WTC11 (cell line): ENCODE measurements around the gene MRPL27. TPM values are rescaled to one million over a fixed set of nuclear protein-coding genes. Genes with fewer than 3 reads are reported as not detected.

Source experiments
- ATAC-seq: fragments of 200-7000 bp; cut with Tn5 transposase; 2 replicates; pipeline ENCODE4 v1.10.0; 2021; ENCODE audit warnings: mild to moderate bottlenecking, moderate library complexity
- CTCF ChIA-PET: fragments of 300-600 bp; sonication (Branson Sonifier 250); formaldehyde crosslinking; loops from one replicate; lab custom pipeline; 2021; ENCODE audit warnings: antibody characterized with exemption; lab: Charles Lee
- POLR2A ChIA-PET: fragments of 350-600 bp; sonication (Branson Sonifier 250); formaldehyde crosslinking; loops from one replicate; lab custom pipeline; 2021; ENCODE audit warnings: antibody characterized with exemption; lab: Charles Lee
- DNase-seq: peaks from one replicate; pipeline ENCODE4 v3.0.0; 2021; ENCODE audit warnings: low spot score
- H3K27ac Mint-ChIP-seq: 2 replicates; pipeline ENCODE4 v1.8.0; 2021; ENCODE audit warnings: mixed read lengths
- H3K27me3 Mint-ChIP-seq: 2 replicates; pipeline ENCODE4 v1.8.0; 2021; ENCODE audit warnings: low read depth, mild to moderate bottlenecking, moderate library complexity, mixed read lengths
- H3K36me3 Mint-ChIP-seq: 2 replicates; pipeline ENCODE4 v1.8.0; 2021; ENCODE audit warnings: mixed read lengths
- H3K4me1 Mint-ChIP-seq: 2 replicates; pipeline ENCODE4 v1.8.0; 2022; ENCODE audit warnings: mixed read lengths
- H3K4me3 Mint-ChIP-seq: 2 replicates; pipeline ENCODE4 v1.8.0; 2021; ENCODE audit warnings: mild to moderate bottlenecking, moderate library complexity, mixed read lengths
- H3K9me3 Mint-ChIP-seq: 2 replicates; pipeline ENCODE4 v1.8.0; 2021; ENCODE audit warnings: mixed read lengths
- CDX4 ChIP-seq: fragments of 250-450 bp; sonication (Bioruptor Pico); IDR thresholded peaks from 2 replicates; pipeline ENCODE4 v1.9.0; 2021; ENCODE audit warnings: moderate library complexity, mild to moderate bottlenecking, inconsistent platforms, borderline replicate concordance
- E2F4 ChIP-seq: sonication (generic); formaldehyde crosslinking; IDR thresholded peaks from 2 replicates; pipeline ENCODE4 v1.8.1; 2022; ENCODE audit warnings: low read depth, mild to moderate bottlenecking, moderate library complexity, missing genetic modification reagents, borderline replicate concordance
- ELF4 ChIP-seq: sonication (generic); formaldehyde crosslinking; IDR thresholded peaks from 2 replicates; pipeline ENCODE4 v1.8.1; 2022; ENCODE audit warnings: low read depth, mild to moderate bottlenecking, moderate library complexity, missing genetic modification reagents
- EMX1 ChIP-seq: fragments of 250-450 bp; sonication (Bioruptor Pico); IDR thresholded peaks from 2 replicates; pipeline ENCODE4 v1.8.0; 2021; ENCODE audit warnings: mild to moderate bottlenecking
- FOXP4 ChIP-seq: sonication (generic); formaldehyde crosslinking; IDR thresholded peaks from 2 replicates; pipeline ENCODE4 v1.8.0; 2022; ENCODE audit warnings: mild to moderate bottlenecking, missing genetic modification reagents
- GABPB1 ChIP-seq: sonication (generic); formaldehyde crosslinking; IDR thresholded peaks from 2 replicates; pipeline ENCODE4 v1.8.1; 2023; ENCODE audit warnings: mild to moderate bottlenecking, missing genetic modification reagents
- JAZF1 ChIP-seq: fragments of 250-450 bp; sonication (Bioruptor Pico); IDR thresholded peaks from 2 replicates; pipeline ENCODE4 v1.9.0; 2021; ENCODE audit warnings: moderate library complexity, mild to moderate bottlenecking, inconsistent platforms
- KAT7 ChIP-seq: sonication (generic); formaldehyde crosslinking; IDR thresholded peaks from 2 replicates; pipeline ENCODE4 v1.8.1; 2023; ENCODE audit warnings: missing genetic modification reagents, mild to moderate bottlenecking, borderline replicate concordance
- MAX ChIP-seq: sonication (generic); formaldehyde crosslinking; IDR thresholded peaks from 2 replicates; pipeline ENCODE4 v1.8.0; 2022; ENCODE audit warnings: mild to moderate bottlenecking, missing genetic modification reagents
- MXD4 ChIP-seq: fragments of 250-450 bp; sonication (Bioruptor Pico); IDR thresholded peaks from 2 replicates; pipeline ENCODE4 v1.8.0; 2021; ENCODE audit warnings: mild to moderate bottlenecking, moderate library complexity, borderline replicate concordance
- NFYB ChIP-seq: sonication (generic); formaldehyde crosslinking; conservative IDR thresholded peaks from 2 replicates; pipeline ENCODE4 v1.8.0; 2022; ENCODE audit warnings: low read depth, missing genetic modification reagents
- NR1H2 ChIP-seq: sonication (generic); formaldehyde crosslinking; IDR thresholded peaks from 2 replicates; pipeline ENCODE4 v1.9.0; 2021; ENCODE audit warnings: mild to moderate bottlenecking, moderate library complexity, missing genetic modification reagents
- NR3C1 ChIP-seq: sonication (generic); formaldehyde crosslinking; conservative IDR thresholded peaks from 2 replicates; pipeline ENCODE4 v1.8.1; 2023; ENCODE audit warnings: low read depth, mild to moderate bottlenecking, missing genetic modification reagents
- SP1 ChIP-seq: sonication (generic); formaldehyde crosslinking; conservative IDR thresholded peaks from 2 replicates; pipeline ENCODE4 v1.8.1; 2022; ENCODE audit warnings: missing genetic modification reagents
- STAT6 ChIP-seq: sonication (generic); formaldehyde crosslinking; conservative IDR thresholded peaks from 2 replicates; pipeline ENCODE4 v1.8.1; 2023; ENCODE audit warnings: mild to moderate bottlenecking, low read depth, missing genetic modification reagents, moderate library complexity
- TEAD1 ChIP-seq: sonication (generic); formaldehyde crosslinking; IDR thresholded peaks from 2 replicates; pipeline ENCODE4 v1.8.0; 2022; ENCODE audit warnings: mild to moderate bottlenecking, missing genetic modification reagents
- TEAD4 ChIP-seq: sonication (generic); formaldehyde crosslinking; IDR thresholded peaks from 2 replicates; pipeline ENCODE4 v1.8.0; 2022; ENCODE audit warnings: mild to moderate bottlenecking, missing genetic modification reagents
- ZBTB21 ChIP-seq: sonication (generic); formaldehyde crosslinking; IDR thresholded peaks from 2 replicates; pipeline ENCODE4 v1.8.1; 2023; ENCODE audit warnings: mild to moderate bottlenecking, missing genetic modification reagents, borderline replicate concordance
- ZNF219 ChIP-seq: sonication (generic); formaldehyde crosslinking; IDR thresholded peaks from 2 replicates; pipeline ENCODE4 v1.8.0; 2023; ENCODE audit warnings: missing genetic modification reagents, mild to moderate bottlenecking, borderline replicate concordance
- ZNF232 ChIP-seq: sonication (generic); formaldehyde crosslinking; IDR thresholded peaks from 2 replicates; pipeline ENCODE4 v1.8.0; 2022; ENCODE audit warnings: mild to moderate bottlenecking, missing genetic modification reagents
- total RNA-seq: library from RNA; stranded (reverse); gene quantifications from 3 replicates; pipeline ENCODE4 v1.2.3, GENCODE V29; 2021
- TF ChIP-seq, protein P1 (sequence below): sonication (generic); formaldehyde crosslinking; IDR thresholded peaks from 2 replicates; pipeline ENCODE4 v1.8.0; 2023; ENCODE audit warnings: missing genetic modification reagents
- TF ChIP-seq, protein P2 (sequence below): sonication (generic); formaldehyde crosslinking; IDR thresholded peaks from 2 replicates; pipeline ENCODE4 v1.8.1; 2023; ENCODE audit warnings: mild to moderate bottlenecking, missing genetic modification reagents
- TF ChIP-seq, protein P3 (sequence below): sonication (generic); formaldehyde crosslinking; IDR thresholded peaks from 2 replicates; pipeline ENCODE4 v1.8.1; 2022; ENCODE audit warnings: mild to moderate bottlenecking, missing genetic modification reagents, moderate library complexity, borderline replicate concordance

The MRPL27 gene
- total RNA-seq, 1 experiment from 2014 or later = 80.5 TPM

DNA sequence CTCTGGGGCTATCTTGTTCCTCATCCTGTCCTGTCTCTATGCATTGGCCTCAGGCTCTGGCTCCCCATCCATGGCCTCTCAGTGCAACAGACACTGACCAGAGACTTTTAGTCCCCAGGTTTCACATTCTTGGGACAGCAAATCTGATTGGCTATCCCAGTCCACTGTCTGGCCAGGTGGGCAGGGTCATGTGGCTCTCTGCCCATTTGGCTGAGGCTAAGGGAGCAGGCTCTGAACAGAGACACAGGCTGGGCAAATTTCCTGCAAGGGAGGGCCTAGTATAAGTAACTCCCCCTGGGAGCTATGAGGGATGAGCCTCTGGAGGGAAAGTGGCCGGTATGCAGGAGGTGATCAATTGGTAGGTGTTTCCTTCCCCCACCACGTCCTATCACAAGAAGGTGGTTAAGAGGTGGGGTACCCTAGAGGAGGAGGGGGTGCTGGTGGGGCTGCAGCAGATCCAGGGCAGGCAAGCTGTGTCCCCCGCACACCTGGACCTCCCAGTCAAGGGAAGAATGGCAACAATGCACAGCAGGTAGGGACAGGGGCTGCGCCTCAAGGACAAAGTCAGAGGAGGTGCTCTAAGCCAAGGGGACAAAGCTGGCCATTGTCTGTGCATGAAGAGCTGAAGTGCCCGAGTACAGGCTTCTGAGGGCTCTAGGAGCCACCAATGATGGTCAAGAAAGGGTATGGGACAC lies 13.8 kb downstream of the MRPL27 start:
- POLR2A ChIA-PET = no interaction called here
- Mint-ChIP-seq H3K4me1 (peaks cover 21% of the 10 kb centered on the region), H3K36me3 (peaks cover 31% of the 10 kb centered on the region), H3K9me3 (no peaks in the 10 kb centered on the region), H3K4me3 (no peak overlapping the region), H3K27ac (no peak overlapping the region; the same call in 1 of the 2 replicates), H3K27me3 (no peaks in the 10 kb centered on the region)
- no peak for ATAC-seq
- no peak for TF ChIP-seq KAT7 (CRISPR knock-in tag)
- no peak for TF ChIP-seq EMX1 (CRISPR knock-in tag)
- no peak for TF ChIP-seq E2F4 (CRISPR knock-in tag)
- TF ChIP-seq, protein P1, sequence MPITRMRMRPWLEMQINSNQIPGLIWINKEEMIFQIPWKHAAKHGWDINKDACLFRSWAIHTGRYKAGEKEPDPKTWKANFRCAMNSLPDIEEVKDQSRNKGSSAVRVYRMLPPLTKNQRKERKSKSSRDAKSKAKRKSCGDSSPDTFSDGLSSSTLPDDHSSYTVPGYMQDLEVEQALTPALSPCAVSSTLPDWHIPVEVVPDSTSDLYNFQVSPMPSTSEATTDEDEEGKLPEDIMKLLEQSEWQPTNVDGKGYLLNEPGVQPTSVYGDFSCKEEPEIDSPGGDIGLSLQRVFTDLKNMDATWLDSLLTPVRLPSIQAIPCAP (CRISPR knock-in tag) = no peak
- no peak for TF ChIP-seq TEAD4 (CRISPR knock-in tag)
- CTCF ChIA-PET = interaction anchor here (1.1 to 1.4 kb wide), 4 partner anchors 38 to 159 kb away, joined by 3 to 8 read pairs (median 4); partner anchors contain the start of gene LRRC59
- no peak for DNase-seq

- Mint-ChIP-seq H3K4me1 (peaks cover 11% of the 10 kb centered on the region), H3K9me3 (no peaks in the 10 kb centered on the region), H3K36me3 (peaks cover 34% of the 10 kb centered on the region), H3K27ac (no peak overlapping the region), H3K4me3 (no peak overlapping the region), H3K27me3 (no peaks in the 10 kb centered on the region)
- POLR2A ChIA-PET = no interaction called here
- CTCF ChIA-PET = no interaction called here
- ATAC-seq (no peak), DNase-seq (no peak)
- TF ChIP-seq, protein P2, sequence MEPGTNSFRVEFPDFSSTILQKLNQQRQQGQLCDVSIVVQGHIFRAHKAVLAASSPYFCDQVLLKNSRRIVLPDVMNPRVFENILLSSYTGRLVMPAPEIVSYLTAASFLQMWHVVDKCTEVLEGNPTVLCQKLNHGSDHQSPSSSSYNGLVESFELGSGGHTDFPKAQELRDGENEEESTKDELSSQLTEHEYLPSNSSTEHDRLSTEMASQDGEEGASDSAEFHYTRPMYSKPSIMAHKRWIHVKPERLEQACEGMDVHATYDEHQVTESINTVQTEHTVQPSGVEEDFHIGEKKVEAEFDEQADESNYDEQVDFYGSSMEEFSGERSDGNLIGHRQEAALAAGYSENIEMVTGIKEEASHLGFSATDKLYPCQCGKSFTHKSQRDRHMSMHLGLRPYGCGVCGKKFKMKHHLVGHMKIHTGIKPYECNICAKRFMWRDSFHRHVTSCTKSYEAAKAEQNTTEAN = no peak
- TF ChIP-seq CDX4 = no peak
- no peak for TF ChIP-seq JAZF1 (CRISPR knock-in tag)
- TF ChIP-seq SP1 (CRISPR knock-in tag) = no peak
- TF ChIP-seq MAX (CRISPR knock-in tag) = no peak
- TF ChIP-seq, protein P3, sequence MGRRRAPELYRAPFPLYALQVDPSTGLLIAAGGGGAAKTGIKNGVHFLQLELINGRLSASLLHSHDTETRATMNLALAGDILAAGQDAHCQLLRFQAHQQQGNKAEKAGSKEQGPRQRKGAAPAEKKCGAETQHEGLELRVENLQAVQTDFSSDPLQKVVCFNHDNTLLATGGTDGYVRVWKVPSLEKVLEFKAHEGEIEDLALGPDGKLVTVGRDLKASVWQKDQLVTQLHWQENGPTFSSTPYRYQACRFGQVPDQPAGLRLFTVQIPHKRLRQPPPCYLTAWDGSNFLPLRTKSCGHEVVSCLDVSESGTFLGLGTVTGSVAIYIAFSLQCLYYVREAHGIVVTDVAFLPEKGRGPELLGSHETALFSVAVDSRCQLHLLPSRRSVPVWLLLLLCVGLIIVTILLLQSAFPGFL (CRISPR knock-in tag) = no peak
- no peak for TF ChIP-seq ZNF219
- TF ChIP-seq ELF4 = no peak
- no peak for TF ChIP-seq FOXP4 (CRISPR knock-in tag)
- no peak for TF ChIP-seq TEAD1 (CRISPR knock-in tag)
- no peak for TF ChIP-seq ZNF232 (CRISPR knock-in tag)
- TF ChIP-seq NR1H2 = no peak
- no peak for TF ChIP-seq STAT6
- no peak for TF ChIP-seq MXD4
- no peak for TF ChIP-seq ZBTB21 (CRISPR knock-in tag)
- no peak for TF ChIP-seq NFYB (CRISPR knock-in tag)
- no peak for TF ChIP-seq GABPB1
- TF ChIP-seq NR3C1 = no peak
These were observed 14.8 kb downstream of the MRPL27 start for GRCh38 chr17:50358177-50358576.
